IPS DF 19.7 (cell line): ENCODE results near the gene FASTKD3.

Source experiments
- DNase-seq: peaks from one replicate; pipeline ENCODE4 v3.0.0-alpha.2; 2013; ENCODE audit warnings: low read depth, low spot score

FASTKD3 gene

DNA sequence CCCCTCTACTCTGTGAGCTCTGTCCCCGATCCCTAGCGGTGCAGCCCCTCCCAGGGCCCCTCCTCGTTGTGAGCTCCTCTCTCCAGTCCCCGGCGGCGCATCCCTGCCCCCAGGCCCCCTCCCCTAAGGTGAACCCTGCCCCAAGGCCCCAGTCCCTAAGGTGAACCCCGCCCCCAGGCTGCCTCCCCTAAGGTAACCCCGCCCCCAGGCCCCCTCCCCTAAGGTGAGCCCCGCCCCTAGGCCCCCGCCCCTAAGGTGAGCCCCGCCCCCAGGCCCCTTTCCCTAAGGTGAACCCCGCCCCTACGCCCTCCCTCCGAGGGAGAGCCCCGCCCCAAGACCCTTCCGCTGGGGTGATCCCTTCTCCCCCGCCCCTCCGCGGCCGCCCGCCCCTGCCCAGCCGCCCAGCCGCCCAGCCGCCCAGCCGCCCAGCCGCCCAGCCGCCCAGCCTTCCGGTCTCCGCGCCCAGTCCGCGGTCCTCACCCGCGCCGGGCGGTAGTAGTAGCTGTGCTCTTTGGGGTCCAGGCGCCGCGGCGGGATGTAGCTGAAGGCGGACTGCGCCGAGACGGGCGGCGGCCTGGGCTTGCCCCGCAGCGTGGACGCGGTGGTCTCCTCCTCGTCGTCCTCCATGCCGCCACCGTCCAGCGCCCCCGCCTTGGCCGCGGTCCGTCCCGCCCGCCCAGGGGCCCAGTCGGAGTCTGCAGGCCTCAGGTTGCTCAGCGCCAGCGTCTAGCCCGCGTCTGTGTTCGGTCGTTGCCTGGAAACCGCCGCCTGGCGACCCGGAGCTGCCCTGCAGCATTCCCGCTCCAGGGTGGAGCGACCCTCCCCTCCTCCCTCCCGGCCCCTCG lies 18.2 kb downstream of the FASTKD3 start, which contains the start of gene CFAP90:
Gene CFAP90 (minus strand): TSS at position 739 of the 845 bp plus-strand sequence. CDS start 112 bp downstream, at position 627.
- peak; percentile 42 for DNase-seq

- no peak for DNase-seq
Observed at GRCh38 chr5:7849681-7850394, 19.0 kb downstream of the FASTKD3 start.

DNA sequence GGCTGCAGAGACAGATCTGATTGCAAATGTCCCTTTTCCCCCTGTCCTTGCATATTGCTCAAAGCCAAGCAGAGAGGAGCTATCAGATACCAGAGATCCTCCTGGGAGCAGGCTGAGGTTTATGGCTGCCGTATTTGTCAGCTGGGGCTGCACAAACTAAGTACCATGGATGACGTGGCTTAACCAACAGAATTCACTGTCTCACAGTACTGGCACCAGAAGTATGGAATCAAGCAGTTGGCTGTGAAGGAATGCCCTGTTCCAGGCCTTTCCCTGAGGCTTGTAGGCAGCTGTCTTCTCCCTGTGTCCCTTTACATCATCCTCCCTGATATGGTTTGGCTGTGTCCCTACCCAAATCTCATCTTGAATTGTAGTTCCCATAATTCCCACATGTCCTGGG lies 20.5 kb downstream of the FASTKD3 start:
- DNase-seq: no peak

- no peak for DNase-seq
Observed at GRCh38 chr5:7846327-7846726, 22.5 kb downstream of the FASTKD3 start.

DNA sequence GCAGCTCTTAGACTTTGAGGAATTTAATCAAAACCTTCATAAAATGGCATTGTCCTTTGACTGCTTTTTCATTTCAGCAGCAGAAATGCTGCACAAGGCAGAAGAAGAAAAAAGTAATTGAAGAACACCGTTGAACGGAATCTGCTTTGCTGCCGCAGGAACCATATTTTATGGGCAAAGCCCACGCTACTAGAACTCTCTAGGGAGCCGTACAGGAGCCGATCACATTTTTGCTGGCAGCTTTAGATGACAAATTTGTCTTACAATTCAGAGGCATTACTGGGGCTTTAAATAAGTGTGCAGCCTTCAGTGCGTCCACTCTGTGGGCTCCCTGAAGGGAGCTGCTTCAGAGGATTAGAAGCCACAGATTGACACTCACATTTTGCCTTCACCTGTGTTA lies 23.3 kb downstream of the FASTKD3 start:
- DNase-seq: no peak

GRCh38 chr5:7844901-7845300 lies 23.9 kb downstream of the FASTKD3 start:
- no peak for DNase-seq

DNA sequence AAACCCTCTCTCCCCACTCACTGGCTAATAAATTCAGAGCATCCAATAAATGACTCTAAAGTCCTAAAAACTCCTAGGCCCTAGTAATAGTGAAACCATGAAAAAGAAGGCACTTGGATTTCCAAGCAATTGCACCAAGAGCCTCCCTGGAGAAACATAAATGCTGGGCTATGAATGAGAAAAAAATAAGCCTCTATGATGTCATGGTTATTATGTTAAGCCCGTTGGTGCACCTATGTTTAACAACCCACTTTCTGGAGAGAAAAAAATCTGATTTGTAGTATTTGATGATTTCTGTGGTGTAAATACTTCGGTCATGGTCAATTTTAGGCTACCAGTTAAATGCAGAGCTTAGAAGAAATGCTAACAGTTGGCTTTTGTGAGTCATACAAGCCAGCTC lies 26.3 kb downstream of the FASTKD3 start:
- DNase-seq: no peak

- DNase-seq: no peak
Observed at GRCh38 chr5:7837403-7837802, 31.4 kb downstream of the FASTKD3 start.

DNA sequence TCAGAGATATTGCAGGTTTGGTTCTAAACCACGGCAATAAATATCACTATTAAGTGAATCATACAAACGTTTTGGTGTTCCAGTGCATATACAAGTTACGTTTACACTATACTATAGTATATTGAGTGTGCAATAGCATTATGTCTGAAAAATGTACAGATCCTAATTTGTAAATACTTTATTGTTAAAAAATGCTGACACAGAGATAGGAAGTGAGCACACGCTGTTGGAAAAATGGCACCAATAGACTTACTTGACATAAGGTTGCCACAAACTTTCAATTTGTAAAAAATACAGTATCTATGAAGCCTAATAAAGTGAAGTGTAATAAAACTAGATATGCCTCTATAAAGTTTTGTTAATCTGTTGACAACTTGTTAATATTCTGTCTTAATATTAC lies 33.8 kb downstream of the FASTKD3 start:
- DNase-seq: no peak

GRCh38 chr5:7828269-7828668 lies 40.6 kb downstream of the FASTKD3 start:
- DNase-seq: no peak

GRCh38 chr5:7827610-7828009 lies 41.2 kb downstream of the FASTKD3 start:
- DNase-seq: no peak

DNA sequence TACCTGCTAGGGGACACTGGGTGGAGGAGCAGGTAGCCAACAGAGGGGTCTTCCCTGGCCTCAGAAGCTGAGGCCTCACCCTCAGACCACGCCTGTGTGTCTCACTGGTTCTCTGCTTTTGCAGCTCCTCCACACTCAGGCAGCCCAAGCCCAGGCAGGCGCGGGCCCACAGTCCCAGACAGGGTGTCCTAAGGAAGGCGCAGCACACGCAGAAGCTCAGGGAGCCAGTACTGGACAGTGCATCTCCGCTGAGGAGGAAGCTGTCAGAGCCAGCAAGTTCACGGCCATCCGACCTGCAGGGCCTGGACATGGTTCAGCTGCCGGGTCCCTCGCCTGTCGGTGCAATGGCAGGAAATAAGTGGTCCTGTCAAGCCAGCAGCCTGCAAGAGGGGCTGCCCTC lies 43.2 kb downstream of the FASTKD3 start:
- no peak for DNase-seq

DNA sequence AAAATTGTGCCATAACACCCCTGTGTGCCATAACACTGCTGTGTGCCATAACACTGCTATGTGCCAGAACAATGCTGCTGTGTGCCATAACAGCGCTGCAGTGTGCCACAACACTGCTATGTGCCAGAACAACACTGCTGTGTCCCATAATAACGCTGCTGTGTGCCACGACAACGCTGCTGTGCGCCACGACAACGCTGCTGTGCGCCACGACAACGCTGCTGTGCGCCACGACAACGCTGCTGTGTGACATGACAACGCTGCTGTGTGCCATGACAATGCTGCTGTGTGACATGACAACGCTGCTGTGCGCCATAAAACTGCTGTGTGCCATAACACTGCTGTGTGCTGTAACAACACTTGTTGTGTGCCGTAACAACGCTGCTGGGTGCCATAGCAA lies 43.8 kb downstream of the FASTKD3 start:
- no peak for DNase-seq

DNA sequence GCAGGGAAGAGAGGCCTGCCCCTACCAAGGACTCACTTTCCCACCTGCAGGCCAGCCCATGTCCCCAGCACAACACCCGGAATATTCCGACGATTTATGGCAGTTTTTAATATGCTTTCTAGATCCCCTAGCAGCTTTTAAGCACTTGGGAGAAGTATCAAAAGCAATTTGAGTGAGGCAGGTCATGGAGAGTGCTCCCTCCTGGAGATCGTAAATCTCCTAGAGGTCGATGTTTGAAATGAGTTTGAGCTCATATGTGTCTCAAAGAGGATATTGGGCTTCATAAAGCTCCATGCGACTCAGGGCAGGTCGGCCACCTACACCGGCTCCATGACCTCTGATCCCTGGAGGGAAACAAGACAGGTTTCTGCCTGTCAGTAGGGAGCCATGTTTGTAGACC lies 45.2 kb downstream of the FASTKD3 start:
- no peak for DNase-seq

GRCh38 chr5:7822449-7822848 lies 46.4 kb downstream of the FASTKD3 start:
- DNase-seq: no peak

- no peak for DNase-seq
Observed at GRCh38 chr5:7816535-7816901, 52.3 kb downstream of the FASTKD3 start.

DNA sequence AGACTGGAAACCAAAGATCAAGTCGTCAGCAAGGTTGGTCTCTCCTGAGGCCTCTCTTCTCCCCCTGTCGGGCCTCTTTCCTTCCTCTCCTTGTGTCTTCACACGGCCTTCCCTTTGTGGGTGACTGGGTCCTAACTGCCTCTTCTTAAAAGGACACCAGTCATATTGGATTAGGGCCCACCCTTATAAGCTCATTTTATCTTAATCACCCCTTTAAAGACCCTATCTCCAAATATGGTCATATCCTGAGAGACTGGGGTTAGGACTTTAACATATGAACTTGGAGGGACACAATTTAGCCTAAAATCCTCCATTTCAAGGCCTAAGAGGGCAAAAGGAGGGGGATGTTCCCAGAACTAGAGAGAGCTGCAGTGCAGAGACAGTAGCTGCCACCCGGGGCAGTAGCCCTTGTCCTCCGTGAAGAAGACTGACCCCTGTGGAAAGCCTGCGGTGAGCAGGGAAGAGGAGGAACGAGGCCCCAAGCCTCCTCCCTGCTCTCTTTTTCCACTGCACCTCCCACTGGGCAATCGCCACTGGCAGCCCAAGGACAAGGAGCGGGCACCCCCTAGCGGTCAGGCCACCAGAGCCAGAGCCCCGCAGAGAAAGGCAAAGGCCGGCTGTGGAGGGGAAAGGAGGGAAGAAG lies 52.8 kb downstream of the FASTKD3 start:
- DNase-seq: peak; percentile 84

- DNase-seq: no peak
Observed at GRCh38 chr5:7814816-7815215, 54.0 kb downstream of the FASTKD3 start.

GRCh38 chr5:7813576-7813975 lies 55.3 kb downstream of the FASTKD3 start:
- DNase-seq: no peak

- no peak for DNase-seq
Observed at GRCh38 chr5:7813007-7813406, 55.8 kb downstream of the FASTKD3 start.

DNA sequence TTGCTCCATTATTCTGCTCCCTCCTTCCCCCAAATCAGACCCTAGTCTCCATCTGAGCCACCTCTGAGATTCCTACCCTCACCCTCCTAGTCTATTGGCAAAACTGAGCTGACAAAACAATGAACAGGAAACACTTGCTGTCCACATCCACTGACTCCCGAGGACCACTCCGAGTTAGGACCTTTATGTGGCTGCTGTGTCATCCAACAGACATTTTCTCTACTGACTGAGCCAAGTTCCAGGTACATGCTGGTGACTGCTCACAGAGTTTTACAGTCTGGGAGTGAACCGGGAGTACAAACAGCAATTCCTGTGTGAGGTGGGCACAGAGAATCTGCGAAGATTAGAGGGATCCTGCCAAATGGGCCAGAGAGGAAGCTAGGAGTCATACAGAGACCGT lies 57.1 kb downstream of the FASTKD3 start:
- DNase-seq: no peak
